Measurements from ENCODE around the gene USP47. TPM values are rescaled to one million over a fixed set of nuclear protein-coding genes. Genes with fewer than 3 reads are reported as not detected.

The USP47 gene
- total and polyA plus RNA-seq, 10 donors: 13.7 to 80.8 (median 48.2) TPM

- intact Hi-C loops (cut with DNase I; ENCODE audit: low total_unique reads): no loop called here
- Histone ChIP-seq H3K36me3 (peaks cover 0 to 77% (median 30%) of the 10 kb centered on the region in 6 donors), H3K4me1 (peaks cover 0 to 45% (median 30%) of the 10 kb centered on the region in 6 donors), H3K4me3 (no peak overlapping the region), H3K27me3 (replicated peaks in 1 of 7) (no peaks in the 10 kb centered on the region), H3K27ac (no peak overlapping the region), H3K9me3 (no peaks in the 10 kb centered on the region)
- WGBS, 5 donors: 86 to 91% (median 88%) methylated on average over 7 of the region's 7 CpGs
- DNase-seq: no peak
- TF ChIP-seq POLR2AphosphoS5 (IDR thresholded peaks at IDR 0.05): no peak
- TF ChIP-seq, protein P1, sequence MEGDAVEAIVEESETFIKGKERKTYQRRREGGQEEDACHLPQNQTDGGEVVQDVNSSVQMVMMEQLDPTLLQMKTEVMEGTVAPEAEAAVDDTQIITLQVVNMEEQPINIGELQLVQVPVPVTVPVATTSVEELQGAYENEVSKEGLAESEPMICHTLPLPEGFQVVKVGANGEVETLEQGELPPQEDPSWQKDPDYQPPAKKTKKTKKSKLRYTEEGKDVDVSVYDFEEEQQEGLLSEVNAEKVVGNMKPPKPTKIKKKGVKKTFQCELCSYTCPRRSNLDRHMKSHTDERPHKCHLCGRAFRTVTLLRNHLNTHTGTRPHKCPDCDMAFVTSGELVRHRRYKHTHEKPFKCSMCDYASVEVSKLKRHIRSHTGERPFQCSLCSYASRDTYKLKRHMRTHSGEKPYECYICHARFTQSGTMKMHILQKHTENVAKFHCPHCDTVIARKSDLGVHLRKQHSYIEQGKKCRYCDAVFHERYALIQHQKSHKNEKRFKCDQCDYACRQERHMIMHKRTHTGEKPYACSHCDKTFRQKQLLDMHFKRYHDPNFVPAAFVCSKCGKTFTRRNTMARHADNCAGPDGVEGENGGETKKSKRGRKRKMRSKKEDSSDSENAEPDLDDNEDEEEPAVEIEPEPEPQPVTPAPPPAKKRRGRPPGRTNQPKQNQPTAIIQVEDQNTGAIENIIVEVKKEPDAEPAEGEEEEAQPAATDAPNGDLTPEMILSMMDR (IDR thresholded peaks at IDR 0.05 in 8 of 11, conservative IDR thresholded peaks at IDR 0.05 in 3 of 11): no peak
- TF ChIP-seq POLR2A (IDR thresholded peaks at IDR 0.05): no peak
These were observed 43.2 kb downstream of the USP47 start for GRCh38 chr11:11884774-11885481.

- no peak for DNase-seq
- Histone ChIP-seq H3K36me3 (peaks cover 0 to 97% (median 31%) of the 10 kb centered on the region in 6 donors), H3K27me3 (replicated peaks in 1 of 7) (no peaks in the 10 kb centered on the region), H3K4me3 (no peak overlapping the region), H3K4me1 (no peaks in the 10 kb centered on the region), H3K27ac (no peak overlapping the region), H3K9me3 (no peaks in the 10 kb centered on the region)
- TF ChIP-seq POLR2A (IDR thresholded peaks at IDR 0.05): no peak
- TF ChIP-seq, protein P1 (IDR thresholded peaks at IDR 0.05 in 8 of 11, conservative IDR thresholded peaks at IDR 0.05 in 3 of 11): no peak
- no peak for TF ChIP-seq POLR2AphosphoS5 (IDR thresholded peaks at IDR 0.05)
- WGBS, 5 donors: 86 to 98% (median 89%) methylated on average over 1 of the region's 1 CpG
- intact Hi-C loops (cut with DNase I; ENCODE audit: low total_unique reads): no loop called here
These were observed 52.7 kb downstream of the USP47 start for GRCh38 chr11:11894486-11894885.

DNA sequence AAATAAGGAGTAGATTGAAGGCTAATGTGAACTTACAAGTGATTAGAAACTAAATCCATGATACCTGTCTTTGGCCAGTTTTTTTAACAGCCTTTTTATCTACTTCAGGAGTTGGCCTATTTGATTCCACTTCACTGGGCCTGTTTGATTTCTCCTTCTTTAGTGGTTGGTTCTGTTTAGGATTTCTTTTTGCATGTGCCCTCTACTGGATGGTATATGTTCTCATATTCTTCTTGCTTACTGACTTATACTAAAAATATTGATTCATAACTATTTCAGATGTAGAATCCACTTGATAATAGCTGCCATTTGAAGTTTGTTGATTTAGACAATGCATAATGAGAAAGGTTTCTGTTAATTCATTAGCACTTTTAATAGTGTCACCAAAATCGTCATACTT lies 53.9 kb downstream of the USP47 start:
- WGBS, 5 donors: 85 to 98% (median 94%) methylated on average over 1 of the region's 1 CpG
- Histone ChIP-seq H3K36me3 (peaks cover 0 to 95% (median 31%) of the 10 kb centered on the region in 6 donors), H3K27ac (no peak overlapping the region), H3K9me3 (no peaks in the 10 kb centered on the region), H3K4me1 (no peaks in the 10 kb centered on the region), H3K27me3 (replicated peaks in 1 of 7) (no peaks in the 10 kb centered on the region), H3K4me3 (no peak overlapping the region)
- no peak for DNase-seq
- no peak for TF ChIP-seq POLR2A (IDR thresholded peaks at IDR 0.05)
- TF ChIP-seq POLR2AphosphoS5 (IDR thresholded peaks at IDR 0.05): no peak
- intact Hi-C loops (cut with DNase I; ENCODE audit: low total_unique reads): no loop called here

DNA sequence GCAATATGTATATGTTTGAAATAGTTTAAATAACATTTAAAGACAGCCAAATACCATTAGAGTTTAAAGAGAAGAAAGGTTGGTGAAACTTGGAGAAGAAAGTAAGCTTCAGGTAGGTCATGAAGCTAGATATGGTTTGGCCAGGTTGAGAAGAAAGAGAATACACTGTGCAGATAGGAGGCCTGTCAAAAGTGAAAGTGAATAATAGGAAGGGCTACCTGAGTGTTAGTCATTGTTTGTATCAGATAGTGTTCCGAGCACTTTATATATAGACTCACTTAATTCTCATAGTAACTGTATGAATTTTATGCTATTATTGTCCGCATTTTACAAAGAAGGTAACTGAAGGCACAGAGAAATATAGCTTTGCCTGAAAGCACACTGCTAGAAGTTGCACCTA lies 56.9 kb downstream of the USP47 start:
- DNase-seq: no peak
- H3K36me3 ChIP-seq: peaks cover 0 to 85% (median 22%) of the 10 kb centered on the region in 6 donors
- H3K27me3 ChIP-seq (replicated peaks in 1 of 7): no peaks in the 10 kb centered on the region
- intact Hi-C loops (cut with DNase I; ENCODE audit: low total_unique reads): no loop called here
- no peak for TF ChIP-seq POLR2A (IDR thresholded peaks at IDR 0.05)
- TF ChIP-seq, protein P1 (IDR thresholded peaks at IDR 0.05 in 8 of 11, conservative IDR thresholded peaks at IDR 0.05 in 3 of 11): no peak
- no peak for TF ChIP-seq POLR2AphosphoS5 (IDR thresholded peaks at IDR 0.05)
- no peaks in the 10 kb centered on the region for H3K9me3 ChIP-seq
- H3K4me1 ChIP-seq: no peaks in the 10 kb centered on the region
- H3K27ac ChIP-seq: no peak overlapping the region
- H3K4me3 ChIP-seq: no peak overlapping the region
- 79 to 94% (median 87%) methylated on average over 2 of the region's 2 CpGs for WGBS, 5 donors

Measured in spleen (tissue), 11 donors.